Measurements from ENCODE around the gene PTPN23. TPM values are rescaled to one million over a fixed set of nuclear protein-coding genes. Genes with fewer than 3 reads are reported as not detected.
"Not testable (repeated sequence)": the region's sequence is repeated elsewhere in the genome, so short reads cannot be mapped to it uniquely, and the experiment has no call there.

Gene PTPN23
- total RNA-seq, 2 experiments from 2014 or later, result 36.6 to 42.6 TPM

DNA sequence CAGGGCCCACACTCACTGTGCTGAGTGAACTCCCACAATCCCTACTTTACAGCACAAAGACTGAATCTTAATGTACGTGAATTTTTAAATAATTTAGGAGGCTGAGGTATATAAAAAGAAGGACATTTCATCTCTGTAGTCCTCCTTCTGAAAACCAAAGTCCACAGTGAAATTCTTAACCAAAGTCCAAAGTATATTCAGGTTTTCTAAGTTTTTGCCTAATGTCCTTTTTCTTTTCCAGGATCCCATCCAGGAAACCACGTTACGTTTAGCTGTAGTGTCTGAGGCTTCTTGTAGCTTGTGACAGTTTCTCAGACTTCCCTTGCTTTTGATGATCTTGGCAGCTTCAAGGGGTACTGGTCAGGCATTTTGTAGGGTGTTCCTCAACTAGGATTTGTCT is 50.4 kb downstream of the PTPN23 start:
- ATAC-seq (ENCODE audit: low read depth), result no peak
- no peak for DNase-seq
- POLR2A ChIA-PET, result no interaction called here
- Mint-ChIP-seq H3K27me3 (no peaks in the 10 kb centered on the region), H3K36me3 (peaks cover 21% of the 10 kb centered on the region), H3K4me3 (no peak overlapping the region), H3K9me3 (no peaks in the 10 kb centered on the region), H3K4me1 (peaks cover 12% of the 10 kb centered on the region), H3K27ac (no peak overlapping the region)

DNA sequence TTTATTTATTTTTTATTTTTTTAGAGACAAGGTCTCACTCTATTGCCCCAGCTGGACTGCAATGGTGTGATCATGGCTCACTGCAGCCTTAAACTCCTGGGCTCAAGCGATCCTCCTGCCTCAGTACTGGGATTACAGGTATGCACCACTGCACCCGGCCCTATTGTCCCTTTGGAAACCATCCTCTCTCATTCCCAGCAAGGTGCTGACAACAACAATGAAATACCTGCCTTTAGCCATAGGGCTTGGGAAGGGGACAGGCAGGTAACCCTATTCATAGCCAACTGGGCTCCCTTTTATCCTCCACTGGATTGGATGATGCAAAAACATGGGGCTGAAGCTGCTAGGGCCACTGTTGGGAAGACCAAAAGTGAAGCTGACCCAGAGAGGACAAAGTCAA is 51.9 kb downstream of the PTPN23 start:
- no peaks in the 10 kb centered on the region for H3K27me3 Mint-ChIP-seq
- H3K9me3 Mint-ChIP-seq, result no peaks in the 10 kb centered on the region
- H3K36me3 Mint-ChIP-seq, result peaks cover 21% of the 10 kb centered on the region
- POLR2A ChIA-PET, result interaction anchor here (0.6 kb wide), 1 partner anchor 50 kb away, joined by 5 read pairs; no protein-coding TSS in a partner anchor
- no peak for ATAC-seq (ENCODE audit: low read depth)
- no peak for DNase-seq
- H3K27ac Mint-ChIP-seq, result no peak overlapping the region
- H3K4me1 Mint-ChIP-seq, result peaks cover 12% of the 10 kb centered on the region
- no peak overlapping the region for H3K4me3 Mint-ChIP-seq

DNA sequence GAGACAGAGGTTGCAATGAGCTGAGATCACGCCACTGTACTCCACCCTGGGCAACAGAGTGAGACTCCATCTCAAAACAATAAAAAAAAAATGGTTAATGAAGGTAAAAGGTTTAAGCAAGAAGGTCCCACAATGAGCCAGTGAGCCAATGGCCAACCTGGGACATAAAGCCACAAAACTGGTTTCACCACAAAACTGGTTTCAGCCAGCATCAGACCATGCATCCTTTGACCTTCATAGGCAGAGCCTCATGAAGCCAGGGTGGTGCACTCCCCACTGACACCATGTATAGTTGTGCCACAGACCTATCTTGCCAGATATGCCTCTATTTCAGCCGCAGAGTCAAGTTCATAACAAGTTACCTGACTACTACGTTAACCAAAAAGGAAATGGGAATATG is 53.0 kb downstream of the PTPN23 start:
- POLR2A ChIA-PET, result no interaction called here
- Mint-ChIP-seq H3K27me3 (no peaks in the 10 kb centered on the region), H3K4me3 (no peak overlapping the region), H3K9me3 (no peaks in the 10 kb centered on the region), H3K36me3 (peaks cover 23% of the 10 kb centered on the region), H3K27ac (peak overlapping the region; percentile 29), H3K4me1 (peaks cover 12% of the 10 kb centered on the region)
- no peak for DNase-seq
- no peak for ATAC-seq (ENCODE audit: low read depth)

DNA sequence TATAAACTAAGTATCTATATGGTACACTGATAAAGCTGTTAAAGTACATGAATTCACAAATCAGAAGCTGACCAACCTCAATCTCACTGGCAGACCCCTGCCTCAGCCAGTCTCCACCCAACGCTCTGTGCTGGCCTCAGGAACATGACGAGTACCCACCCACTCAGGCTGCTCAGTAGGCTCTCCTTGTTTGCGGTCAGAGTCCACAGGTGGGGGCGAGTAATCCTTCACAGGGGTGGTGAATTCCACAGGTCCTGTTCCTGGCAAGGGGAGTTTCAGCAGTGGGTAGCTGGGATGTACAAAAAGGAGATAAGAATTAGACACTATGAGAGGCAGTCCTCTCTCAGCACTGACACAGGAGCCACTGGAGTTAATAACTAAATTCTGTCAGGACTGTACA is 54.0 kb downstream of the PTPN23 start:
- DNase-seq (no peak), ATAC-seq (ENCODE audit: low read depth) (no peak)
- H3K36me3 Mint-ChIP-seq, result peaks cover 28% of the 10 kb centered on the region
- H3K27ac Mint-ChIP-seq, result no peak overlapping the region
- POLR2A ChIA-PET, result no interaction called here
- H3K9me3 Mint-ChIP-seq, result no peaks in the 10 kb centered on the region
- H3K4me1 Mint-ChIP-seq, result peaks cover 12% of the 10 kb centered on the region
- no peak overlapping the region for H3K4me3 Mint-ChIP-seq
- H3K27me3 Mint-ChIP-seq, result no peaks in the 10 kb centered on the region

DNA sequence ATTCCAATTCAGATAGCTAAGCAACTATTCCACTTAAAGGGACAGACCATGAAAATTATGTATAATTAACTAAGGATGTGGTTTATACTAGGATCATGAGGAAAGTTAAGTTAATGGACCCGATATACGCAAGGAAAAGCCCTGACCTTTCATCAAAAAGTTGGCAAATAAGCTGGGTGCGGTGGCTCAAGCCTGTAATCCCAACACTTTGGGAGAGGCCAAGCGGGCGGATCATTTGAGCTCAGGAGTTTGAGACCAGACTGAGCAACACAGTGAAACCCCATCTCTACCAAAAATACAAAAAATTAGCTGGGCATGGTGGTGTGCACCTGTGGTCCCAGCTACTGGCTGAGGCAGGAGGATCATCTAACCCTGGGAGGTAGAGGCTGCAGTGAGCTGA is 55.4 kb downstream of the PTPN23 start:
- ATAC-seq (ENCODE audit: low read depth) (no peak), DNase-seq (no peak)
- H3K27ac Mint-ChIP-seq, result no peak overlapping the region
- no peaks in the 10 kb centered on the region for H3K27me3 Mint-ChIP-seq
- no peaks in the 10 kb centered on the region for H3K9me3 Mint-ChIP-seq
- POLR2A ChIA-PET, result interaction anchor here (0.8 kb wide), 1 partner anchor 11 kb away, joined by 3 read pairs; no protein-coding TSS in a partner anchor
- peaks cover 34% of the 10 kb centered on the region for H3K36me3 Mint-ChIP-seq
- H3K4me1 Mint-ChIP-seq, result peaks cover 12% of the 10 kb centered on the region
- H3K4me3 Mint-ChIP-seq, result no peak overlapping the region

DNA sequence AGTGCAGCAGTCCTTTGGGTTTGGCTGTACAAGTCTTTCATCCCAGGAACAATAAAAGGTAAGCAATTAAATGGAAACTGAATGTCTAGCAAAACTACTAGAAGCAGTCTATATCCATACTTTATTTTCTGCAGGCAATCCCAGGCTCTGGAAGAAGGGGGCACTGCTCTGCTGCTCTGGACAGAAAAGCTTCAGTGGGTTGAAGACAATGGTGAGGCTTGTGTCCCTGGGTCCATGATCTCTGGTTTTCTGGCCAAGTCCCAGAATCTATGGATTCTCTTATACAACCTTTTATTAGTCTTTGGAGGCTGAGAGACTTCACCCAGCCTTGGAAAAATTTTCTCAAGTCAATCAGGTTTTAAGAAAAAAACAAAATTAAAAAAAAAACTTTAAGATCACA is 59.3 kb downstream of the PTPN23 start:
- ATAC-seq (ENCODE audit: low read depth) (no peak), DNase-seq (no peak)
- H3K36me3 Mint-ChIP-seq, result peaks cover 21% of the 10 kb centered on the region
- H3K4me3 Mint-ChIP-seq, result no peak overlapping the region
- H3K9me3 Mint-ChIP-seq, result no peaks in the 10 kb centered on the region
- H3K4me1 Mint-ChIP-seq, result peaks cover 1% of the 10 kb centered on the region
- no peak overlapping the region for H3K27ac Mint-ChIP-seq
- H3K27me3 Mint-ChIP-seq, result no peaks in the 10 kb centered on the region
- POLR2A ChIA-PET, result no interaction called here

DNA sequence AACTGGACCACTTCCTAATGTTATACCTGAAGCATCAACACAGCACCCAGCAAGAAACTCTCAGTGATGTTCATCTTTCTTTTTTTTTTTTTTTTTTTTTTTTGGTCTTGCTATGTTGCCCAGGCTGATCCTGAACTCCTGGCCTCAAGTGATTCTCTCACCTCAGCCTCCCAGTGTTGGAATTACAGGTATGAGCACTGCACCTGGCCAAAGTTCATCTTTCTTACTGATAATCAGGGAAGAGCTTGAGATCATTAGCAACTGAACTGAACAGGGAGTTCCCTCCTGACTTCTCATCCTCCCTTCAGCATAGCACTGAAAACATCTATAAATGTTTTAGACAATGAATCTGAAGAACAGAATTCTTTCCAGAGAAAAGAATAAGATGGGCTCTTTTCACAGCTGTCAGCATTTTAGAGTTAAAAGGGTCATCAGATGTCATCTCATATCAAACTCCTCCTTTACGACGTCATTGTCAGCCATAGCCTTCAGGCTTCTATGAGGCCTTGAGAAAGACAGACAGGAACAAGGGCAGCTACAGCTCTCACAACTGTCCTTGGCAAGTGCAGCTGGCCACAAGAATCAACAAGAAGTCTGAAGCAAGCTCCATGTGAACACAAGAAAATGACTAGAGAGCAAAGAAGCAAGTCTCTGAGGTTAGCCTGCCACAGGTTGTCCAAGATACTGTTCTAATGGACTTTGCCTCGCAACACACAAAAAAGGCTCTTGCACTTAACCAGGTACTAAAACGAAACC is 61.2 kb downstream of the PTPN23 start:
- DNase-seq (no peak), ATAC-seq (ENCODE audit: low read depth) (no peak)
- H3K4me1 Mint-ChIP-seq, result peaks cover 1% of the 10 kb centered on the region
- H3K27ac Mint-ChIP-seq, result no peak overlapping the region
- H3K4me3 Mint-ChIP-seq, result no peak overlapping the region
- POLR2A ChIA-PET, result no interaction called here
- H3K9me3 Mint-ChIP-seq, result no peaks in the 10 kb centered on the region
- no peaks in the 10 kb centered on the region for H3K27me3 Mint-ChIP-seq
- peaks cover 26% of the 10 kb centered on the region for H3K36me3 Mint-ChIP-seq

DNA sequence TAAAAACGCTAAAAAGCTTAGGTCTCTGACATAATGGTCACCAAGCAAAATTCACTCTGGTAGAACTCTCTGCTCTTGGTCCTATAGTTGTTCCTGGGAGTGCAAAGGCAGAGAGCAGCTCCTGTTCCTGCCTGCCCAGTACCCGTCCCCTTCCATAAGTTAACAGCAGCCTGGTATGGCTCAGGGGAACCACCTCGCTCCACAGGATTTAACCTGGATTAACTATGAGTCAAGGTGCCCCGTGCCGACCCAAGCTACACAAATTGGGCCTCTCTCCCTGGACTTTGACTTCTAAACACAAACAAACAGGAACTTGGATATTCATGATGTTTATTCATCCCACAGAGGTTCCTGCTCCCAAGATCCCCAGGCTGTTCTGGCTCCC is 62.8 kb downstream of the PTPN23 start:
- no peak overlapping the region for H3K27ac Mint-ChIP-seq
- H3K4me1 Mint-ChIP-seq, result peaks cover 1% of the 10 kb centered on the region
- POLR2A ChIA-PET, result no interaction called here
- H3K36me3 Mint-ChIP-seq, result peaks cover 31% of the 10 kb centered on the region
- no peak overlapping the region for H3K4me3 Mint-ChIP-seq
- peaks cover 5% of the 10 kb centered on the region for H3K9me3 Mint-ChIP-seq
- no peak for DNase-seq
- H3K27me3 Mint-ChIP-seq, result no peaks in the 10 kb centered on the region
- no peak for ATAC-seq (ENCODE audit: low read depth)

DNA sequence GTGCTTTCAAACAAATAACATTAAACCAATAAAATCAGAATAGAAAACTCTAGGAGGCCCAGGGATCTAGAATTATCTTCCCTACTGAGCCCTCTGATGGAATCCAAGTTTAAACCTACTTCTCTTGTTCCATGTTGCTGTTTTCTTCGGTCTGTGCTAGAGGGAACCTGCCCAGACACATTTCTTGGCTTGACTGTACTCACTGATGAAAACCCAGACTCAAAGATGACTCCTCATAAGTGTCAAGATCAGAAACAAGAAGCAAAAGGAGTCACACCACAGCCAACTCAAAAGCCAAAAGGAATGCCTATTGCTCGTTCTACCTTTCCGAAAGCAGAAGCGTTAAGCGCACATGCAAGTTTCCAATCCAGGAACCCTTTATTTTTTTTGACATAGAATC is 63.3 kb downstream of the PTPN23 start:
- Mint-ChIP-seq H3K9me3 (peaks cover 5% of the 10 kb centered on the region), H3K27ac (no peak overlapping the region), H3K27me3 (no peaks in the 10 kb centered on the region), H3K4me1 (peaks cover 1% of the 10 kb centered on the region), H3K36me3 (peaks cover 33% of the 10 kb centered on the region), H3K4me3 (no peak overlapping the region)
- POLR2A ChIA-PET, result no interaction called here
- ATAC-seq (ENCODE audit: low read depth) (no peak), DNase-seq (no peak)

DNA sequence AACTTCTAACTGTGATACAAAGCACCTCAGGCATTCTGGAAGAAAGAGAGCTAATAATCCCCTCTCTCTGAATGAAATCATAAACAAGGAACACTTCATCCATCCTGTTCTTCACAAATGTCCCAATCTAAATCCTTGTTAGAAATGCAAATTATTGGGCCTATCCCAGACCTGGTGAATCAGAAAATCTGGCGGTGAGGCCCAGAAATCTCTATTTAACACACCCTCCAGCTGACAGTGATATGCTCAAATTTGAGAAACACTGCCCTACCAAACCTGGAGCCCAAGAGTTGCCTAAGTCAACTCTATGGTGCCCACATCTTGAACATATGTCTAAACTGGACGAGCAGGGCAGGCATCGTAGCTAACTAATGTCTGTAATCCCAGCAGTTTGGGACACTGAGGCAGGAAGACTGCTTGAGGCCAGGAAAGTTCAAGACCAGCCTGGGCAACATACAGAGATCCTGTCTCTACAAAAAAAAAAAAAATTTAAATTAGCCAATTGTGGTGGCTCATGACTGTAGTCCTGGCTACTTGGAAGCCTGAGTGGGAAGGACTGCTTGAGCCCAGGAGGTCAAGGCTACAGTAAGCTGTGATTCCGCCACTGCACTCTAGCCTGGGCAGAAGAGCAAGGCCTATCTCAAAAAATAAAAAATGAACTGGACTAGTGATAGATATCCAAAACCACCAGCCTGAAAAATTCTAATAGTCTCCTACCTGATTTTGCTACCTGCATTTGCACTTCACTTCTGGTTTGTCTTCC is 71.8 kb downstream of the PTPN23 start:
- no peak for DNase-seq
- Mint-ChIP-seq H3K4me3 (no peak overlapping the region), H3K27ac (no peak overlapping the region), H3K36me3 (peaks cover 12% of the 10 kb centered on the region), H3K4me1 (no peaks in the 10 kb centered on the region), H3K9me3 (peaks cover 5% of the 10 kb centered on the region), H3K27me3 (no peaks in the 10 kb centered on the region)
- POLR2A ChIA-PET, result no interaction called here
- no peak for ATAC-seq (ENCODE audit: low read depth)

DNA sequence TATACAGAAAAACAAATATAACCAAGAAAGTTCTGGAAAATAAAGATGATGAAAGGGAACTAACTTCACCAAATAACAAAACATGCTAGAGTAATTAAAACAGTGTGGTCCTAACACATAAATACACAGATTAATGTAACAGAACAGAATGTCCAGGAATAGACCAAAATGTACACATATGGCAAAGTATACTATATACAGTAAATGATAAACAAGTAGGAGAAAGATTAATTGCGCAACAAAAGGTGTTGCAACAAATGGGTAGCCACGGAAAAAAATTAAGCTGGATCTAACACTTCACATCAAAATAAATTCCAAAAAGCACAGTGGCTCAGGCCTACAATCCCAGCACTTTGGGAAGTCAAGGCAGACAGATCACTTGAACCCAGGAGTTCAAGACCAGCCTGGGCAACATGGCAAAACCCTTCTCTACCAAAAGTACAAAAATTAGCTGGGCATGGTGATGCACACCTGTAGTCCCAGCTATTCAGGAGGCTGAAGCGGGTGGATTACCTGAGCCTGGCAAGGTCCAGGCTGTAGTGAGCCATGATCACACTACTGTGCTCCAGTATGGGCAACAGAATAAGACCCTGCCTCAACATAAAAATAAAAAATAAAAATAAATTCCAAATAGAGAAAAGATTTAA is 75.1 kb downstream of the PTPN23 start:
- no peak overlapping the region for H3K4me3 Mint-ChIP-seq
- H3K4me1 Mint-ChIP-seq, result no peaks in the 10 kb centered on the region
- POLR2A ChIA-PET, result no interaction called here

DNA sequence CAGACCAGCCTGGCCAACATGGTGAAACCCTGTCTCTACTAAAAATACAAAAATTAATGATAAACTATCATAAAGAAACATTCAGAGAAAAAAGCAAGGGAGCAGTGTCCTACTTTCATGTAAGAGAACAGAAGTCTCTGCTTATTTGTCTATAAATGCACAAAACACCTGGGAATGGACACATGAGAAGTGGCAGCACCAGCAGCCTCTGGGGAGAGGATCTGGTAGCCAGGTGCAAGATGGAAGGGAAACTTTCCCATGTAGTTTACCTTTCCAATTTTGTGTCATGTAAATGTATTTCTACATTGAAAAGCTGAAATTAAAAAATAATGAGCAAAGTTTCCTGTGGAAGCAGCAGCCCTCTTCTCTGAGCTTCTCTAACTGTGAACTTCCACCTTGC is 76.2 kb downstream of the PTPN23 start:
- ATAC-seq (ENCODE audit: low read depth) (no peak), DNase-seq (no peak)
- Mint-ChIP-seq H3K27me3 (no peaks in the 10 kb centered on the region), H3K9me3 (peaks cover 7% of the 10 kb centered on the region), H3K36me3 (peaks cover 12% of the 10 kb centered on the region), H3K4me1 (no peaks in the 10 kb centered on the region), H3K4me3 (no peak overlapping the region), H3K27ac (no peak overlapping the region)
- POLR2A ChIA-PET, result no interaction called here

More for the DNA sequence above, 75.1 kb downstream of the PTPN23 start:
- Mint-ChIP-seq H3K27ac (no peak overlapping the region), H3K27me3 (no peaks in the 10 kb centered on the region), H3K36me3 (peaks cover 14% of the 10 kb centered on the region), H3K9me3 (peaks cover 7% of the 10 kb centered on the region)
- no peak for DNase-seq
- ATAC-seq (ENCODE audit: low read depth), result no peak

DNA sequence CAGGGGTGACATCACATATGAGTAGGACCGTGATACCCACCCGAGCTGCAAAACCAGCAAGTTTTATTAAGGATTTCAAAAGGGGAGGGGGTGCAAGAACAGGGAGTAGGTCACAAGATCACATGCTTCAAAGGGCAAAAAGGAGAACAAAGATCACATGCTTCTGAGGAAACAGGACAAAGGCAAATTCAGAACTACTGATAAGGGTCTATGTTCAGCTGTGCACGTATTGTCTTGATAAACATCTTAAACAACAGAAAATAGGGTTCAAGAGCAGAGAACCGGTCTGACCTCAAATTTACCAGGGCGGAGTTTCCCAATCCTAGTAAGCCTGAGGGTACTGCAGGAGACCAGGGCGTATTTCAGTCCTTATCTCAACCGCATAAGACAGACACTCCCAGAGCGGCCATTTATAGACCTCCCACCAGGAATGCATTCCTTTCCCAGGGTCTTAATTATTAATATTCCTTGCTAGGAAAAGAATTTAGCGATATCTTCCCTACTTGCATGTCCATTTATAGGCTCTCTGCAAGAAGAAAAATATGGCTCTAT is 78.8 kb downstream of the PTPN23 start:
- DNase-seq; H3K27ac Mint-ChIP-seq; H3K9me3 Mint-ChIP-seq; H3K4me1 Mint-ChIP-seq; ATAC-seq (ENCODE audit: low read depth); H3K27me3 Mint-ChIP-seq; H3K4me3 Mint-ChIP-seq; POLR2A ChIA-PET: not testable (repeated sequence)
- H3K36me3 Mint-ChIP-seq, result peaks cover 12% of the 10 kb centered on the region
